SKM-1 treated with dmso at 0.1 percent for 144 hours (cell line): ENCODE results near the gene TAB3.

Source experiments
- DNase-seq: peaks from one replicate; lab custom pipeline; 2025; ENCODE audit not compliant: unreplicated experiment; lab: John Stamatoyannopoulos, UW

Gene TAB3, protein sequence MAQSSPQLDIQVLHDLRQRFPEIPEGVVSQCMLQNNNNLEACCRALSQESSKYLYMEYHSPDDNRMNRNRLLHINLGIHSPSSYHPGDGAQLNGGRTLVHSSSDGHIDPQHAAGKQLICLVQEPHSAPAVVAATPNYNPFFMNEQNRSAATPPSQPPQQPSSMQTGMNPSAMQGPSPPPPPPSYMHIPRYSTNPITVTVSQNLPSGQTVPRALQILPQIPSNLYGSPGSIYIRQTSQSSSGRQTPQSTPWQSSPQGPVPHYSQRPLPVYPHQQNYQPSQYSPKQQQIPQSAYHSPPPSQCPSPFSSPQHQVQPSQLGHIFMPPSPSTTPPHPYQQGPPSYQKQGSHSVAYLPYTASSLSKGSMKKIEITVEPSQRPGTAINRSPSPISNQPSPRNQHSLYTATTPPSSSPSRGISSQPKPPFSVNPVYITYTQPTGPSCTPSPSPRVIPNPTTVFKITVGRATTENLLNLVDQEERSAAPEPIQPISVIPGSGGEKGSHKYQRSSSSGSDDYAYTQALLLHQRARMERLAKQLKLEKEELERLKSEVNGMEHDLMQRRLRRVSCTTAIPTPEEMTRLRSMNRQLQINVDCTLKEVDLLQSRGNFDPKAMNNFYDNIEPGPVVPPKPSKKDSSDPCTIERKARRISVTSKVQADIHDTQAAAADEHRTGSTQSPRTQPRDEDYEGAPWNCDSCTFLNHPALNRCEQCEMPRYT

DNA sequence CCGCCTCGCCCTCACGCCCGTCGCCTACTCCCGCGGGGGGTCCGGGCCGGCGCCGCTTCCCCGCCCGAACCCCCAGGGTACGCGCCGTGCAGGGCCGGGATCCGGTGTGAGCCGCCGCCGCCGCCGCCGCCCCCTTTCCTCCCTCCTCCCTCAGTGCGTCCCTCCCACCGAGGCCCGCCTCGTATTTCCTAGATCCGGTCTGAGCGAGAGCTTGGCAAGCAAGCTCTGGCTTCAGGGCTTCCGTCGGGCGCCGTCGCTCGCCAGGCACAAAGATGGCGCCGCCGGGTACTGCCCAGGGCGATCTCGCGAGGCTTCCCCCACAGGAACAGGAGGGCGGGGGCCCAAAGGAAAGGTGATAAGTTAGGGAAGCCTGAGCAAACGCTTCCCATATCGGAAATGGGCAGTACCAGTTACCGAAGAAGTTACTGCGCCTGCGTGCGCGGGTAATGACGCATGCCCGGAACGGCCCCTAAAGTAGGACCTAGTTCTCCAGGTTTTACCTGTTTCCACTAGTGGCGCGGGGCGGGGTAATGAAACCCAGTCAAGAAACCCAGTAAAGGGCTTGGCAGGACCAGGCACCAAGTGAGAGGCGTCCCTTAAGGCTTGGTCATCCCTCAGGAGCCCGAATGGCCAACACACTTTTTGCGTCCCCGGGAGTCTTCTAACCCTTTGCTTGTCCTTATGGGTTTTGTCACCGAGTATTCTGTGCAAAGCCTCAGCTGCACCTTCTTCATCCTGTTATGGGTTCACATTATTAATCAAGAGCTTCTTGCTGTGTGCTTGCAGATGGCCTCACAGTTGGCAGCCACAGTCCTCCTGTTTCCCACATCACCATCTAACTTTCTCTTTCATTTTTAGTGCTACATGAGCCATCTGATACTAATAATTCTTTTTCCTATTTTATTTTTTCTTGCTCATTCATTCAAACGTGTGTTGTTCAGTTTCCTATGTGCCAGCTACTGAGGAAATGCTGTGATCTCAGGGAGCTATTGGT lies at the start of gene TAB3:
TAB3 (minus strand) TSS at position 108 of the 994 bp plus-strand sequence. CDS start 29,666 bp downstream, outside the sequence.
- peak; percentile 86 for DNase-seq

GRCh38 chrX:30938295-30938694 lies 49.2 kb upstream of the TAB3 start:
- DNase-seq = no peak

GRCh38 chrX:30935985-30936384 lies 46.9 kb upstream of the TAB3 start:
- no peak for DNase-seq

- DNase-seq = no peak
Measured at GRCh38 chrX:30931920-30932319, 42.9 kb upstream of the TAB3 start.

GRCh38 chrX:30930679-30931078 lies 41.6 kb upstream of the TAB3 start:
- no peak for DNase-seq

- no peak for DNase-seq
Measured at GRCh38 chrX:30930143-30930542, 41.1 kb upstream of the TAB3 start.

DNA sequence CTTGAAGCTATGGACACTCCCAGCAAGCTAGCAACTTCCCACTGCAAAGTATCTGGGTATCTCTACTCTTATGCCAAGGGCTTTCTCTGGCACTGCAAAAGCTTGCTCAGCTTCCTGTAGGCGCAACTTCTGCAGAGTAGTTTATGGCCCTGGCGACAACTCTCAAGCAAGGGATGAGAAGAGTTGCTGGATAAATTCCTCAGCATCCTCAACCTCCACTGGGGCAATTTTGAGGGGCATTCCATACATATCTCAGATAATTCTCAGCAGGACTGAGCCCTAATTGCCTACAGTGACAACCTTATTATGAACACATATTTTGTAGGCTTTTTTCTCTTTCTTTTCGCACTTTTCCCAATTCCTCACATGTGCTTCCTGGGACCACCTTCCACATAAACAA lies 31.2 kb upstream of the TAB3 start:
- no peak for DNase-seq

- no peak for DNase-seq
Measured at GRCh38 chrX:30918480-30918879, 29.4 kb upstream of the TAB3 start.

- no peak for DNase-seq
Measured at GRCh38 chrX:30913492-30913891, 24.4 kb upstream of the TAB3 start.

GRCh38 chrX:30910124-30910860 lies 21.2 kb upstream of the TAB3 start:
- DNase-seq = peak; percentile 3

- no peak for DNase-seq
Measured at GRCh38 chrX:30906726-30907125, 17.7 kb upstream of the TAB3 start.

GRCh38 chrX:30905321-30905720 lies 16.3 kb upstream of the TAB3 start:
- no peak for DNase-seq

GRCh38 chrX:30904632-30905031 lies 15.6 kb upstream of the TAB3 start:
- DNase-seq = no peak

DNA sequence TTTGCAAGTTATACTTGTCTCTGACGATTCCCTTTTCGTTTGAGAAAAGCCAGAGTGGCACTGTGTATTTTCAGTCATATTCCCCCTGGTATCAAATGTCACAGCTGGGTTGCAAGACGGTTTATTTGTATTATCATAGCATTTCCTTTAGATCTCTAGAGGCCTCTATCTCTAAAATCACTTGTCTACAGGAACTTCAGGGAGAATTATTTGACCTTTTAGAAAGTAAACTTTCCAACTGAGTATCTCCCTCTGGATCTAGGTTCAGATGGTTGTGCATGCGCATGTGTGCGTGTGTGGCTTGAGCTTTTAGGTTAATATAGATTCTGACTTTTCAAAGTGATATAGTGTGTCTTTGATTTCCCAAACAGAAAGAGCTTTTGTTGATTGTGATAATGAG lies 15.1 kb upstream of the TAB3 start:
- DNase-seq = no peak

GRCh38 chrX:30900227-30900626 lies 11.2 kb upstream of the TAB3 start:
- no peak for DNase-seq

DNA sequence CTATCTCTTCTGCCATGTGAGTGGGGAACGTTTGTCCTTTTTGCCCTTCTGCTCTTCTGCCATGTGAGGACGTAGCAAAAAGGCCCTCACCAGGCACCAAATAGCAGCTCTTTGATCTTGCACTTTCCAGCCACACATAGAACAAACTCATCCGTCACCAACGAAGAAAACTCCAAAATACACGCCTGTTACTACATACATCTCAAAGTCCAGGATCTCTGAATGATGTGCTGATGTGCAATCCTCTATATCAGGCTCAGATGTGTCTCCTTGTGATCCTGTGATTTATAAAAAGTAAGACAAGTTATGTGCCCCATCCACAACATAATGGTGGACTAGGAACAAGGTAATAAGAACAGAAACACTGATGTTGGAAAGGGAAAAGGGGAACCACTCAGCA lies 9.8 kb upstream of the TAB3 start:
- no peak for DNase-seq

DNA sequence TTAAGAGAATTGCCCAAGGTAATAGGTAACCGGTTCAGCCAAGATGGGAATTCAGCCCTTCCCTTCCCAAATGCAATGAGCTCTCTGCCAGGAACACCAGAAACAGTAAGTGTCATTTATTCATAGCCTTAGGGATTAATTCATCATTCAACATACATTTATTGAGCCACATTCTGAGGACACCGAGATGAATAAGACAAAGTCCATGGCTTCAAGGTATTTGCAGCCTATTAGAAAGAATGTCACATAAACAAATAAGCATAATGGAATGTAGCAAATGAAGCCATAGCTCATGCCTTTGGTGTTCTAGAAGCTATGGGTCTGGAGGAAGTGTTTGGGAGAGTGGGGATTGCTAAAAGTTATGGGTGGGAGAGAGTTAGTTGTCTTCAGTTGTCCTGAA lies 6.3 kb upstream of the TAB3 start:
- no peak for DNase-seq

GRCh38 chrX:30893206-30893605 lies 4.2 kb upstream of the TAB3 start:
- DNase-seq = no peak

- no peak for DNase-seq
Measured at GRCh38 chrX:30892591-30892990, 3.5 kb upstream of the TAB3 start.

DNA sequence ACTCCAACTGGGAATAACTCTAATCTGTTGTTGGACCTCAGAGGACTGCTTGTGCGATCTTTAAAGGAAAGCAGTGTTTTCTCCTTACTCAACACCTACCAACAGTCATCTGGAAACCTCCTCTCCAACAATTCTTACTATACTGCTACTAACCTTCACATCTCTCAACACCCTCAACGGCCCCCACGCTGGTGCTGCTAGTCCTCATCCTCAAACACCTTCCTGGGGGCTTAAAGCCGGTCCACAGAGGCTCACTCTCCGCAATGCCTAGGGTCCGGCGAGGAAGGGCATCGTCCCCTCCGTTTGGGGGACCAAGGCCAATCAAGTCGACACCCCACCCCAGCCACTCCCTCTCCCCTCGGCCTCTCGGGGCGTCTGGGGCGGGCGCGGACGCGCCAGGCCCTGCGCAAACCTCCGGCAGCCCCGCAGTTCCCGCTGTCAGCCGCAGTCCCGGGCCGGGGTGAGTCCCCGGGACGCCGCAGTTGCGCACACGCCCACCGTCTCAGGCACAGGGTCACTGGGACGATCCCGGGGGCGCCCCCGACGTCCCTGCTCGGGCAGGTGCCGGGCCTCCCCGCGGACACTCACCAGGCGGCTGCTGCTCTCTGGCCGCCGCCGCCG lies 418 bp downstream of the TAB3 start:
- DNase-seq = no peak
